Renal cortex interstitium (tissue), 15 donors: ENCODE measurements around the gene CELA2A. TPM values are rescaled to one million over a fixed set of nuclear protein-coding genes. Genes with fewer than 3 reads are reported as not detected.

Experiments used
- DNase-seq, 11 donors: peaks; one replicate each; pipeline ENCODE4 v3.0.0-alpha.2; 2013; ENCODE audit warnings: low read depth in 9 of 11, low spot score in 4 of 11; ENCODE audit errors: extremely low read depth in 1 of 11
- long read RNA-seq, 16 experiments: transcript quantifications; one replicate each; lab custom pipeline, GENCODE V29; 2026
- polyA plus RNA-seq, 3 donors: library from polyadenylated mRNA; unstranded; fragments of 120-200 nt; gene quantifications; one replicate each; pipeline ENCODE4 v1.2.1, GENCODE V29; 2013; ENCODE audit not compliant: insufficient read length in 3 of 3

CELA2A gene
- under 1 TPM in 1 of 3 donors, not detected in 2; 0.41 TPM for polyA plus RNA-seq
- long read RNA-seq, donor 1, result 0 reads
- long read RNA-seq, donor 2, result 0 reads
- long read RNA-seq, donor 3, result 0 reads
- long read RNA-seq, donor 4, result 0 reads
- long read RNA-seq, donor 5, result 0 reads
- long read RNA-seq, donor 6, result 0 reads
- long read RNA-seq, donor 7, result 0 reads
- long read RNA-seq, donor 8, result 0 reads
- long read RNA-seq, donor 9, result 0 reads
- long read RNA-seq, donor 10, result 0 reads
- long read RNA-seq, donor 11, result 0 reads
- long read RNA-seq, donor 12, result 0 reads
- long read RNA-seq, donor 13, result 0 reads
- long read RNA-seq, donor 14, result 0 reads
- long read RNA-seq, donor 15, result 0 reads
- long read RNA-seq, donor 16, result 0 reads

DNA sequence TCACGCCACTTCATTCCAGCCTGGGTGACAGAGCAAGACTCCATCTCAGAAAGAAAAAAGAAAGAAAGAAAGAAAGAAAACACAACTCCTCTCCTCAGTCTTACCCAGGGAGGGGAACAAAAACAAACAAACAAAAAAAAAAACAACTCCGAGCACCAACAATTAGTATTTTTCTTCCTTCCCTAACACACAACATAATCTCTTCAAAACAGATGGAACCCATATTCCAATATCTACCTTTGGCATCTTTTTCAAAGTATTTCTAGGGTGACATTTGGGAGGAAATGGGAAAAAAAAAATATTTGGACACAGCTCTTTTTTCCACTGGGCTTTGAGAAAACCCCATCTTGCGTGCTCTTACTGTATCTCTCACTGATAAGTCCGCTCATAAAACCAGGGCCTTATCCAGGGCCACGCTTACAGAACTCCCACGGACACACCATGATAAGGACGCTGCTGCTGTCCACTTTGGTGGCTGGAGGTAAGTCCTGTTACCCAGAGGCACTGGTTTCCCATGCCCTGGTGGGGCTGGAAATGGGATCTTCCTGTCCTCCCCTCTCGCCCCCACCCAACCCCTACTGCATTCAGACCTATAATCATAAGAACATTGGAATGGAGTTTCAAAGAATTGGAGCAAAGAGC, at the start of gene CELA2A:
Gene CELA2A, plus strand, starts transcription at position 420 of the 642 bp plus-strand sequence. Its CDS starts 22 bp downstream, at position 442.
- no peak for DNase-seq

DNA sequence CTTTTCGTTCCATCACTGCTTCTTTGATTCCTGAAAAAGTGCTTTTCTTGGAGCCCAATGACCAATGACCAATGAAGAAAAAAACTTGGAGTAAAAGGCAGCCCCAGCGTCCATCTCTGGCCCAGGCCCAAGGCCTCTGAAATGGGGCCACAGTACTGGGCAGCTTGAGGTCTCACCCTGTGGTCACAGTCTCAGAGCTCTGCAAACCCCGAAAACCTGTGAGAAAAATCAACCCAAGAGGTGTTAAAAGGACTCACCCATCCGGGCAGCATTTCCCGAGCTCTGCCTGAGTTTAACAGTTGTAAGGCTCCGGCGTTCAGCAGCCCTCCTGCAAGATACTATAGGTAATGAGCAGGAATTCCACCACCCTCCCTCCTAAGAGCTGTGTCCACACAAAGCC, 49.0 kb upstream of the CELA2A start:
- no peak for DNase-seq

DNA sequence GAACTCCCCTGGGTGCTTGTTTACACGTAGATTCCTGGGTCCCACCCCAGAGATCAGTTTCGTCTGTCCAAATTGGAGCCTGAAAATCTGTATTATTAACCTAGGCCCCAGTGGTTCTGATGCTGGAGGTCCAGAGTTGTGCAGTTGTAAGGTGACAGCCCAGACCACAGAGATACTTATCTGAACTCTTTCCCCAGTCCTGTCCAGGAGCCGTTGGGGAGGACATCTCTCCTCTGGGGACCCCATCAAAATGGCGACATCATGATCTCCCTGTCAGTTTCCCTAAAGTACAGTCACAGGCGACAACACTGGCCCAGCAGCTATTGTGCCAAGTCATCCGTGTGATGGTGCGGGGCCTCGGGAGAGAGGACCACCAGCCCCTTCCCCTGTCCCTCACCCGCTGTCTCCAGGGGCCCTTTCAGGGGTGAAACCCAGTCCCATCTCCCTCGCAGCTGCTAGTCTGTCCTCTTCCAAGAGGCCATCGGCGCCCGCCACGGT, 47.6 kb upstream of the CELA2A start:
- DNase-seq, result no peak

DNA sequence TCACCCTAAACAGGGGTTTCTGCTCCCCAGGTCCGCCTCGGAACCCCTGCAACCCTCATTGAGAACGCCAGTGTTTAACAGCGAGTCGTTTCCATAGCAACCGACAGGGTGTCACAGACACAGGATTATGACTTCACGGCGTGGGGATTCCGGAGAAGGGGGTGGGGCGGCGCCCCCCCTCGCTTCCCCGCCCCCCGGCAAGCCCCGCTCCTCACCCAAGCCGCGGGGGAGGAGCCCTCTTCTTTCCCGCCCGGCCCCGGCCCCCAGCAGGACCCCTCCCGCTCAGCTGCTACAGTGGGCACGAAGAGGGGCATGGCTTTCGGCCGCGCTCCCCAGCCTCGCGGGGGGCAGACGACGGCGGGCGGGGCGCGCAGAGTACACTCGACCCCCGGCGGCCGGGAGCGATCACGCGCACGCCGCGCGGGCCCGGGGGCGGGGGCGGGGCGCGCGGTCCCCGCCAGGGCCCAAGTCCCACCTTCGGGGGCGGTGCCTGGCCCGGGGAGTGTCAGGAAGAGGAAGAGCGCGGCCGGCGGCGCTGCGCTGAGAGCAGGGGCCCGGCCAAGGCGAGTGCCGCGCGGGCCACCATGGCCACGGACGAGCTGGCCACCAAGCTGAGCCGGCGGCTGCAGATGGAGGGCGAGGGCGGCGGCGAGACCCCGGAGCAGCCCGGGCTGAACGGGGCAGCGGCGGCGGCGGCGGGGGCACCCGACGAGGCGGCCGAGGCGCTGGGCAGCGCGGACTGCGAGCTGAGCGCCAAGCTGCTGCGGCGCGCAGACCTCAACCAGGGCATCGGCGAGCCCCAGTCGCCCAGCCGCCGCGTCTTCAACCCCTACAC, 46.9 kb upstream of the CELA2A start, which contains the start of gene EFHD2:
Gene EFHD2, plus strand, starts transcription at position 501 of the 835 bp plus-strand sequence. Its CDS starts 84 bp downstream, at position 585.
- DNase-seq, result peak; percentile 65 to 84 (median 77)

DNA sequence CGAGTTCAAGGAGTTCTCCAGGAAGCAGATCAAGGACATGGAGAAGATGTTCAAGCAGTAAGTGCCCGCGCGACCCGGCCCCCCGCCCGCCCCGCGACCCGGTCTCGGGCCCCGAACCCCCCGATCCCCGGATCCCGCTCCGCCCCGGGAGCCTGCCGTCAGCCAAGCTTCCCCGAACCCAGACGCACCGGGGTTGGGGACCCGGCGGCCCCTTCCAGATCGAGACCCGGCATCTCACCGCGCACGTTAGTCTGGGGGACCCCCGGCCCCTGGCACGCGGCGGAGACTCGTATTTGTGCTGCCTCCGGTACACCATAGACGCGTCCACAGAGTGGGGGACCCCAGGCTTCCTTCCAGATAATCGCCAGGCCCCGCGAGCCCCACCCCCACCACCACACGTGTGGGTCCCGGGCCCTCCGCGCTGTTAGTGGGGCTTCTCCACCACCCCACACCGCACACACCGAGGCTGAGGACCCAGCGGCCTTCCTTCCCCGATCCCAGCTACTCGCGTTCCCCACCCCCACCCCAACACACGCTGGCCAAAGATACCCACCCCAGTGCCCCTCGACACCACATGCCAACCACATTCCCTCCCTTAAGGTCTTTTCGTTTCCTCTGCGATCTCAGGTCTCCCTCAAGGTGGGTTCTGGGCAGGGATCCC, 46.2 kb upstream of the CELA2A start:
- no peak for DNase-seq

DNA sequence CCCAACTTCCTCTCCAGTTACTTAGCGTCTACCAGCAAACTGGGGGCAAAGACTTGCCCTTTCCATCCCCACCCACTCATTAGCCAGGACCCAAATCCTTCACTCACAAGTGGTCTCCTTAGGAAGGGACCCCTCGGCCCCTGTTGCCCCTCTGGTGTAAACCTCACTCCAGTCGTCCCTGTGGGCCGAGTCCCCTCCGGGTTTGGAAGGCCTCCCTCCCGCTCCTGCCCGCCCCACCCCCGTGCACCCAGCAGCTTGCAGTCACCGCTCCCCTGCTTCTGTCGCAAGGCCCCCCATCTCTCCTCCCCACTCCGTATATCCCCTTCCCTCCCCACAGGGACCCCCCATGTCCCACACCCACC, 45.7 kb upstream of the CELA2A start:
- DNase-seq, result no peak

DNA sequence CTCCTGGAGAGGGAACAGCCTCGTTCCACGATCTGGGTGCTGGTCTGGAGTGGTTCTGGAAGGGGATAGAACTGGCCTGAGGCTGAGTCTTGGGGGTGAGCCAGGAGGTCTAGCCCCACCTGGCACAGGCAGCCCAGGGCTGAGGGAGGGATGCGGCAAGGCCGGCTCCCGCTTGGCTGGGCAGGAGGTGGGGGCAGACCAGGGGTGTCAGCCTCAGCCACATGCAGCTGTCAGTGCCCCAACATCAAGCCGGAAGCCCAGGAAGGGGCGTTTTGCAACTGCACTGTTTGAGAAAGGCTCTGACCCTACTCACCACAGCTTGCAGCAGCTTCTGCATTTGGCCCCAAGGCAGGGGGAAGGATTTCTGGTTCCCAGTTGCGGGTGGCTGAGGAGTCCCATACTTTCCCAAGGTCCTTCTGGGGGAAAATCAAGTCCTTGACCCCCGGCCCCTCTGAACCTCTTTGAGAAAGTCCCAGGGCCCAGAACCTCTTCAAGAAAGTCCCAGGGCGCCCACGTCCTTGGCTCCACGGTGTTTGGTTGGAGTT, 44.9 kb upstream of the CELA2A start:
- no peak for DNase-seq

DNA sequence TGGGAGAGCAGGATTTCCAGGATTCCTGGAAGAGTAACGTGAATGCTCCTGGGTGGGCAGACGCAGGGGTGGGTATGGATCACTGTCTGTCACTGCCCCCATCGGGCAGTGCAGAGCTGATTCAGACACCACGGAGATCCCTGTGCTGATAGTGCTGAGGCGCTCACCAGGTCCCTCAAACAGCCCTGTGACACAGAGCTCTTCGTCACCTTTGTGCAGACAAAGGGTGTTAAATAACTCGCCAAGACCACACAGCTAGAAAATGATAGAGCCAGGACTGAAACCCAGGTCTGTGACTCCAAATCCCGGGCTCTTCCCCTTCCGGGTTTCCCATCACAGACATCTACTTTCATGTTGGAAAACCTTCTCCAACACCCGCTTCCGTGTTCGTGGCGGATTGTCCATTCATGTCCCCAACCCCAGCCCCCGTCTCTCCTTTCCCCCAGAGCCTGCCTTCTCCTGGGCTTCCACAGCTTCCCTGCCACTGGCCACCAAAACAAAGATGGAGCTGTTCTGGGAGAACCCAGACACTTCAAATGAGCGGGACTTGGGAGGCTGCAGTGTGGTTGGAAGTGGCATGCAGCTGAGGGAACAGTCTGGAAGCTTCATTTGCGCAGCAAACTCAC, 44.2 kb upstream of the CELA2A start:
- DNase-seq, result no peak

DNA sequence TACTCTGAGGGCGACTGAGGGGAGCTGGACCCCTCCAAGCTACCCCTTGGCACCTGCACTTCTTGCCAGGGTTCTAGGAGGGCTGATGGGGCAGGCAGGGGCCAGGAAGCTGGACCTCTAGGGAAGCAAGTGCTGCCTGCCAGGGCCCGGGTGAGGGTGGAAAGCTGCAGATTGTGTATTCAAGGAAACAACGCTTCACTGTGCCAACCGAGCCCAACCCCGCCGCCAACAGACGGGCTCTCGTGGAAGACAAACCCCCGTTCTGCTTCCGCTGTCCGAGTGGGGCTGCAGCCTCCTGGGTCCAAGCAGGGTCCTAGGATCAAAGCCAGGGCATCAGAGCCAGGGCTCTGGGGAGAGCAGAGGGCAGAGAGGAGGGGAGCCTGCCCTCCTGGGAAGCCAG, 43.7 kb upstream of the CELA2A start:
- no peak for DNase-seq

DNA sequence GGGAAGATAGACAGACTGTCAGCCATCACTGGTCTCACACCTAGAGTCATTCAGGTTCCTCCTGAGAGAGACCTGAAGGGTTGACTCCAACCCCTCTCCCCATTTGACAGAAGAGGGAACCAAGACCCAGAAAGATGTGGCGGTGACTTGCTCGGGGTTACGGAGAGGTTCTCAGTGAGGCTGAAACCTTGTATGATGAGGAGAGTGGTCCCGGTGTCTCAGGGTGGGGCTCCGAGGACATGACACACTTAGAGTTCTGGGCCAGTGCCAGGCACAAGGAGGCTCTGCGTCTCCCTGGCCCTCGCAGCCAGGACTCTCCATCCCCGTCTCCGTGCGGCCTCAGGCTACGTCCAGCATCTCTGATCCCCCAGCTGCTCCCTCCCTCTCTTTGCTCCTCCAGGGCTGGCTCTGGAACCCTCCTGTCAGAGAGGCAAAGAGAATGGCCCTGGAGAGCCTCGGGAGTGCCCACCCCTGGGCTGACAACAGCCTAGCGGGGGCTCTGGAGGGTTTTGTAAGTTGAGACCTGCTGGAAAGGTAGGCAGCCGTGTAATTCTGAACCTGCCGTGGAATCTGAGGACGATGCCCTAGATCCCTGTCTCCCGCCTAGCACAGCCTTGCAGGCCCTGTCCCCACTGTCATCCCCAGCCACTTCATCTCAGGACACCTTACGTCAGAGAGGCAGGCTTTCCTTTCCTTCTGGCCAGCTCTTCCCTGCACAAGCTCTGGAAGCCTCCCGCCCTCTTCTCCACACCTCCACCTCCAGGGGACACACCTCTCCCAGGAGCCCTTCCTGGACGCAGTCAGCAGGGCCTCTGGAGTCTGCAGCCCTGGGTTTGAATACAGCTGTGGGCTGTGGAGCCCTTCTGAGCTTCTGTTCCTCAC, 42.7 kb upstream of the CELA2A start:
- DNase-seq, result no peak

DNA sequence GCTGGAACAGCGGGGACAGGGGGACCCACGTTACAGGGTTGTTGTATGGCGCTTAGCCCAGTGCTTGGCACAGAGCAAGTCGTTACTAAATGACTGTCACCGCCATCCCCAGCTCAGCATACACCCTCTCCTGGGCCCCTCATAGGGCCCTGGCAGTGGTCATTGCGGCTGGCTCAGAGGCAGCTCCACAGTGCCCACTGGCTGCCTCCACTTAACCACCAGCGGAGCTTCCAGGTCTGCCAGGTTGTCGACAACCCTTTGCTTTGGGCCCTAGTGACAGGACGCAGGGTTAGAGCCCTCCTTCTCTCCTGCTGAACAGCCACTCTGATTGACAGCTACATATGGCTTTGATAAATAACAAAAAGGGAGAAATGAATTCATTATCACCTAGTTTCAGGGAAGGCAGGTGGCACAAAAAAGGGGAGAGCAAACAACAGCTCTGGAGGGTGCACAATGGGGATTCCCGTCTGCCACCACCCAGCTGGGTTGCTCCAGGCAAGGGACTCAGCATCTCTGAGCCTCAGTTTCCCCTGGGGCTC, 42.0 kb upstream of the CELA2A start:
- no peak for DNase-seq

DNA sequence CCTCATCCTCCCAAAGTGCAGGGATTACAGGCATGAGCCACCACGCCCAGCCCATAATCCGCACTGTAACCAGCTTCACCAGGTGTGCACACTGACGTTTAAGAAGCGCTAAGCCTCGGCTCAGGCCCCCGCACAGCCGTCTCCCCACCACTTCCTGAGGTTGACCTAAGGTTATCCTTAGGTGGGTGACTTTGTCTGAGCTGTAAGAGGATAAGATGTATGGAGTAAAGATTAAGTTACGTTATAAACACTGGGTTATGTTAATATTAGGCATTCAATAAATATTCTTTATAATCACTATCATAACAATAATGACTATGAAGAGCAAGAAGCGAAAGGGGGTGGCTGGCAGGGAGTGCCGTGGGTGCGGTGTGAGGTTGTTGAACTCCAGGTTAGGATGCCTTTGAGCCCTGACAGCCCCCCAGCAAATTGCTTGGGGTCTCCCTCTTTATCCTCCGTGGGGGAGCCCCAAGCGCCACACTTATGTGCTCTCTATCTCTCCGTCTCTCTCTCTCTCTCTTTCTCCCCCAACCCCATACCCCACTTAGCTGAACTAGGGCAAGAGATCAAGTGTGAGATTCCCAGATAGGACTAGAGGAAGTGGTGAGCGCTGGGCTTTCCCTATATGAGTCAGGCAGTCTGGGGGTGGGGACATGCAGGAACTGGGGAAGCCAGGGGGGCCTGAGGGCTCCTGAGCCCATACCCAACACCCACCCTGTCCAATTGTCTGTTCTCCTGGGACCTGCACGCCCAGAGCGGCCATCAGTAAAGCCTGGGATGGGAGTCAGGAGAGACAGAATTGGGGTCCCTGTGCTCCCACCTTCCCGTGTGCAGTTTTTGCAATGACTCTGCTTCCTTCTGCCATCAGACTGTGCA, 39.2 kb upstream of the CELA2A start:
- no peak for DNase-seq

DNA sequence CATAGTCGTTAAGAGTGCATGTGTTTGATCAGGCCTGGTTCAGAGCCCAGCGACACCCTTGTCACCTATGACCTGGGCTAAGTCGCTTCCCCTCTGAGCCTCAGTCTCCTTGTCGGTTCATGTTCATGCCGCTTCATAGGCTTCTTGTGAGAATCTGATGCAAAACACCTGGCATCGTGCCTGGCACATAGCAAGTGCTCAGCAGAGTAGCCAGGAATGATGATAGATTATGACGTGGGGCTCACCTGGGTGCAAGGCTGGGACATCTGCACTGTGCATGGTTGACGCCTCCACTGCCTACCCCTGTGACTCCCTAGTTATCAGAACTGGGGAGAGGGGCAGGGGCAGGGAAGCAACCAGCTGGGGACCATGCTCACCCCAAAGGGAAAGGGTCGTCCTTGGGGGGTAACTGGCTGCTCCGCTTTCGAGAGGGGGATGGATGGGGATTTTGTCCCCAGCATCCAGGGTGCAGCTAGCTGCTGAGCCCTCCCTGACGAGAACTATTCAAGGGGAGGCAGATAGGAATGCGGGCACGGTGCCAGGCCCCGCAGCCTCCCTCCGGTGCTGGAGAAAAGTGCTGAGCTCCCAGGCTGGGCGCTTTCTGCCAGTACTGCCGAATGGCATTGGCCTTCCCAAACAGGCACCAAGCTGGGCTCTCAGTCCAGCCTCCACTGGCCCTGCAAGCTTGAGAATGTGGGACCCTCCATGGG, 37.6 kb upstream of the CELA2A start:
- no peak for DNase-seq

DNA sequence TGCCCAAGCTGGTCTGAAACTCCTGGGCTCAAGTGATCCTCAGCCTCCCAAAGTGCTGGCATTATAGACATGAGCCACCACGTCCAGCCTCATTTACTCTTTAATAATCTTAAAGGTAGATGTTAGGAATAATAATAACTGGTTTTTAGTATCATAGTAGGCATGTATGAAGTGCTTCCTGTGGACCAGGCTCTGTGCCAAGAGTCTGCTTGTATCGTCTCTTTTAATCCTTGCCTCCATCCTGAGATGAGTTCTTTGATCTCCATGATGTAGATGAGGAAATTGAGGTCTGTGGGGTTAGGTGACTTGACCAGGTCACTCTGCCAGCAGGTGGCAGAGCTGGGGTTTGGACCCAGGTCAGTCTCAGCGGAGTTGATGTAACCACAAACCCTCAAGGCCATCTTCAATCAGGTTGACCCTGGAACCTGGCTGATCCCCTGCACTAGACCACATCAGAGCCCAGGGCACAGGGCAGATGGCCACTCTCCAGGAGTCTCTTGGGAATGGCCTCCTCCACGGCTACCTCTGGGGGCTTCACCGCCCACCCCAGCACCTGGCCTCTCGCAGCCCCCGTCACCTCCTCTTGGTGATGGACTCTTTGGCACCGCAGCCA, 35.6 kb upstream of the CELA2A start:
- no peak for DNase-seq

DNA sequence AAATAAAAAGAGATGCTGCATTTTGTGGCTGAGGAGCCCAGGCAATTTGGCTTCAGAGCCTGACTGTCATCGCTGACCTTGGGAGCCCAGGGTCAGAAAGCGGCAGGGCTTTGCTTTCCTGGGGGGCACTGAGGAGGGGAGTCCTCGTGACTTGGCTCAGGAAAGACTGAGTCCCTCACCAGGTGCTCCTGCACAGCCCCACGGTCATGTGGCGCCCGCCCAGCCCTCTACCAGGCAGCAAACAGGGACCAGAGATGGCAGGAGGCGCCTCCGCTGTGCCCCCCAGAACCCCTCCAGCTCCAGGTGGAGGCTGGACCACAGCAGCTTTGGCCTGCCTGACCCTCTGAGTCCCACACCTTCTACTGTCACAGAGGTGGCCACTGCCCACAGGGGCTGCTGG, 33.7 kb upstream of the CELA2A start:
- DNase-seq, result no peak
